HG02678 (cell line): Measurements from ENCODE around the gene HACE1.
"Not testable (repeated sequence)": the region's sequence is repeated elsewhere in the genome, so short reads cannot be mapped to it uniquely, and the experiment has no call there.

Experiments used
- ATAC-seq: cut with Tn5 transposase; IDR thresholded peaks from one replicate; pipeline ENCODE4 v1.9.1; 2021; ENCODE audit warnings: mild to moderate bottlenecking, moderate library complexity; ENCODE audit not compliant: unreplicated experiment

The HACE1 gene

GRCh38 chr6:104750449-104750848 lies 109.3 kb downstream of the HACE1 start:
- no peak for ATAC-seq

- ATAC-seq = not testable (repeated sequence)
Observed at GRCh38 chr6:104739124-104739523, 120.6 kb downstream of the HACE1 start.

- ATAC-seq = not testable (repeated sequence)
Observed at GRCh38 chr6:104737567-104737966, 122.2 kb downstream of the HACE1 start.

GRCh38 chr6:104736545-104736944 lies 123.2 kb downstream of the HACE1 start:
- ATAC-seq = no peak

GRCh38 chr6:104730450-104730849 lies 129.3 kb downstream of the HACE1 start:
- ATAC-seq = no peak

GRCh38 chr6:104729433-104729832 lies 130.3 kb downstream of the HACE1 start:
- no peak for ATAC-seq

- ATAC-seq = no peak
Observed at GRCh38 chr6:104728448-104728847, 131.3 kb downstream of the HACE1 start.

GRCh38 chr6:104718672-104719071 lies 141.0 kb downstream of the HACE1 start:
- ATAC-seq = no peak

GRCh38 chr6:104716858-104717257 lies 142.9 kb downstream of the HACE1 start:
- no peak for ATAC-seq

GRCh38 chr6:104714796-104715195 lies 144.9 kb downstream of the HACE1 start:
- no peak for ATAC-seq

GRCh38 chr6:104713982-104714381 lies 145.7 kb downstream of the HACE1 start:
- ATAC-seq = no peak

- no peak for ATAC-seq
Observed at GRCh38 chr6:104711371-104711770, 148.3 kb downstream of the HACE1 start.

- no peak for ATAC-seq
Observed at GRCh38 chr6:104710543-104711335, 149.0 kb downstream of the HACE1 start.

GRCh38 chr6:104705916-104706442 lies 153.7 kb downstream of the HACE1 start:
- no peak for ATAC-seq

- ATAC-seq = no peak
Observed at GRCh38 chr6:104705095-104705707, 154.5 kb downstream of the HACE1 start.

GRCh38 chr6:104704191-104704590 lies 155.5 kb downstream of the HACE1 start:
- ATAC-seq = no peak

GRCh38 chr6:104702126-104702841 lies 157.4 kb downstream of the HACE1 start:
- no peak for ATAC-seq

GRCh38 chr6:104700371-104701185 lies 159.1 kb downstream of the HACE1 start:
- no peak for ATAC-seq

GRCh38 chr6:104699593-104700329 lies 160.0 kb downstream of the HACE1 start:
- no peak for ATAC-seq

GRCh38 chr6:104698979-104699378 lies 160.7 kb downstream of the HACE1 start:
- no peak for ATAC-seq
